ENCODE results near the gene NPLOC4.

DNA sequence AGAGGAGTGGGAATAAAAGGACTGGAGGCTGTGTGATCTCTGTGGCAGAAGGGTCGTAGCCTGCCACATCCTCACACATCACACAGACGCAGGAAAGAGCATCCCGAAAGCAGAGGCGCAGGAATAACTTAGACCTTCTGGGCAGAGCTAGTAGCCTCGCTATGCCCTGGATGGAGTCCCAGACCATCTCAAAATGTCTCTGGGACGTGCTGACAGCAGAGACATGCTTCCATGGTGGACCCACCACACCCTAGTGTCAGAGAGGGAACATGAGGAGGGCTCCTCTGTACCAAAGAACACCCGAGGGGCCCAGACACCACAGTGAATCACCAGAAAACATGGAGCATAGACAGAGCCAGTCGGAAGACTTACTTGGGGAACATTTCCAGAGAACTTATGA lies 55.2 kb downstream of the NPLOC4 start:
- no peak for TF ChIP-seq EZH2 (conservative IDR thresholded peaks at IDR 0.05; ENCODE audit: low read depth, low read length)
- no peak for TF ChIP-seq ZEB1 (IDR thresholded peaks at IDR 0.05; ENCODE audit: insufficient replicate concordance, low read depth)
- TF ChIP-seq REST (IDR thresholded peaks at IDR 0.05; ENCODE audit: borderline replicate concordance in 1 of 2, low read depth in 1 of 2, low read length in 2 of 2) = no peak
- TF ChIP-seq KAT8 (CRISPR knock-in tag; IDR thresholded peaks at IDR 0.05) = no peak
- TF ChIP-seq POLR2A (IDR thresholded peaks at IDR 0.05; ENCODE audit: insufficient read depth in 1 of 2, low read depth in 2 of 2, low read length in 2 of 2) = no peak
- TF ChIP-seq MXI1 (IDR thresholded peaks at IDR 0.05; ENCODE audit: borderline replicate concordance, low read depth, low read length) = no peak
- TF ChIP-seq NR2F6 (IDR thresholded peaks at IDR 0.05) = no peak
- TF ChIP-seq NR2F6 (CRISPR knock-in tag; IDR thresholded peaks at IDR 0.05) = no peak
- TF ChIP-seq ZNF224 (CRISPR knock-in tag; IDR thresholded peaks at IDR 0.05) = no peak
- no peak for TF ChIP-seq ETV6 (CRISPR knock-in tag; conservative IDR thresholded peaks at IDR 0.05)
- TF ChIP-seq POLR2AphosphoS5 (IDR thresholded peaks at IDR 0.05; ENCODE audit: low read depth, low read length) = no peak

Data from HepG2 (cell line).